Mucosa of rectum (tissue), 2 donors: ENCODE measurements around the gene CCDC78.
"Not testable (repeated sequence)": the region's sequence is repeated elsewhere in the genome, so short reads cannot be mapped to it uniquely, and the experiment has no call there.

Experiments used
- H3K27ac ChIP-seq, 2 donors: one replicate each; pipeline ENCODE4 v1.7.0; 2013; ENCODE audit warnings: inconsistent platforms in 2 of 2, low read depth in 2 of 2, low read length in 2 of 2
- H3K27me3 ChIP-seq, 2 donors: one replicate each; pipeline ENCODE4 v1.7.0; 2013; ENCODE audit warnings: low read length in 2 of 2; ENCODE audit not compliant: control insufficient read depth in 2 of 2, insufficient read depth in 2 of 2
- H3K36me3 ChIP-seq, 2 donors: one replicate each; pipeline ENCODE4 v1.7.0; 2013; ENCODE audit warnings: low read length in 2 of 2; ENCODE audit not compliant: control insufficient read depth in 2 of 2, insufficient read depth in 2 of 2
- H3K4me1 ChIP-seq, 2 donors: one replicate each; pipeline ENCODE4 v1.7.0; 2013; ENCODE audit warnings: low read length in 2 of 2, mild to moderate bottlenecking in 1 of 2; ENCODE audit not compliant: control insufficient read depth in 2 of 2, insufficient read depth in 2 of 2
- H3K4me3 ChIP-seq, 2 donors: one replicate each; pipeline ENCODE4 v1.7.0; 2013; ENCODE audit warnings: low read length in 2 of 2
- H3K9ac ChIP-seq, 2 donors: one replicate each; pipeline ENCODE4 v1.7.0; 2013; ENCODE audit warnings: low read length in 2 of 2, low read depth in 1 of 2, mild to moderate bottlenecking in 1 of 2
- H3K9me3 ChIP-seq, 2 donors: one replicate each; pipeline ENCODE4 v1.7.0; 2013; ENCODE audit warnings: low read length in 2 of 2; ENCODE audit not compliant: control insufficient read depth in 2 of 2
- donor health status: healthy.
- donor health status: Normal muscosa, but diverticular disease.

Gene CCDC78

DNA sequence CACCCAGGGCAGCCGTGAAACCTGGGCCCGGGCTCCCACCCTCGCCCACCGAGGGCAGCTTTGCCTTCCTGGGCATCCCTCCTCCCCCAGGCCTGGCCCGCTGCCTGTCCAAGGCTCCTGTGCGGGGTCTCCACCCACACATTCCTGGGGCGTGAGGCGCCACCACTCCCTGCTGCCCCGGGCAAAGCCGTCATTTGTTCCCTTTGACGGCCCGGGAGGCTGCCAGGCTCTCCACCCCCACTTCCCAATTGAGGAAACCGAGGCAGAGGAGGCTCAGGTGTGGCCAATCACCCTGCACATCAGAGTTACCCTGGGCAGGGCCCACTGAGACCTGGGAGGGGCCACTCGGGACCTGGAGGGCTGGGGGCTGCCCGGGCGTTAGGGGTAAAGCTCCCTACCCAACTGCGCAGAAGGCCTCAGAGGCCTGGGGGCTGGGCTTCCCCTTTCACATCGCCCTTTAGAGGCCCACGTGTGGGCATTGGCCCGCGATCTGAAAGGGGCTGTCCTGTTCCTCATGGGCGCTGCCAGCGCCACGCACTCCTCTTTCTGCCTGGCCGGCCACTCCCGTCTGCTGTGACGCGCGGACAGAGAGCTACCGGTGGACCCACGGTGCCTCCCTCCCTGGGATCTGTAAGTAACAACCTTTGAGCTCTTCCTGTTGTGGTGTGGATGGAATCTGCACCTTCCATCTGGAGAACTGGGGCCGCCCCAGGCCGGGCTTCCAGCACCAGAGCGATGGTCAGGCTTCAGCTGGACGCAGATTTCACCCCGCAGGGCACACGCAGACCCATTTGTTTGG is 34.5 kb upstream of the CCDC78 start, which contains the start of gene MSLN:
MSLN (plus strand) TSS at position 190 of the 799 bp plus-strand sequence. CDS start 1,947 bp downstream, outside the sequence.
- Histone ChIP-seq H3K4me1 (no peaks in the 10 kb centered on the region), H3K4me3 (no peak within 1 kb of the TSS), H3K27me3 (peaks cover 4 to 12% of the 10 kb centered on the region in 2 donors), H3K27ac (no peak within 1 kb of the TSS), H3K9me3 (no peaks in the 10 kb centered on the region), H3K36me3 (no peaks in the 10 kb centered on the region), H3K9ac (no peak within 1 kb of the TSS)

DNA sequence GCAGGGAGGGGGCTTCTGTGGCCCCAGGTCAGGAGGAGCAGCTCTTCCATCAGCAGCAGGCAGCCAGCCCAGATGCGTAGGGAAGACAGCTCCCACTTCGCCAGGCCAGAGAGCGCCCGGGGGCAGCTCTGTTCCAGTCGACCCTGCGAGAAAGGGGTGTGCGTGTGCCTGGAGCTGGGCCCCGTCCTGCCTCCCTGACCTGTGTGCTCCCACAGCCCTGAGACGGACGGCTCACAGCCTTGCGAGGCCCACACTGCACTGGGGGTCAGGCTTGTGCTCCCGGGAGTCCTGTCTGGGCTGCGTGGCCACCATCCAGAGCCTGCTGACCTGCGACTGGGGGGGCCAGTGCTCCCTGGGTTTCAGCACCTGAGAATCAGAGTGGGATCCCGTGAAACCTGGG is 33.8 kb upstream of the CCDC78 start:
- Histone ChIP-seq H3K4me3 (no peak overlapping the region), H3K9me3 (no peaks in the 10 kb centered on the region), H3K4me1 (no peaks in the 10 kb centered on the region), H3K36me3 (no peaks in the 10 kb centered on the region), H3K27ac (no peak overlapping the region), H3K27me3 (peaks cover 4 to 12% of the 10 kb centered on the region in 2 donors), H3K9ac (no peak overlapping the region)

DNA sequence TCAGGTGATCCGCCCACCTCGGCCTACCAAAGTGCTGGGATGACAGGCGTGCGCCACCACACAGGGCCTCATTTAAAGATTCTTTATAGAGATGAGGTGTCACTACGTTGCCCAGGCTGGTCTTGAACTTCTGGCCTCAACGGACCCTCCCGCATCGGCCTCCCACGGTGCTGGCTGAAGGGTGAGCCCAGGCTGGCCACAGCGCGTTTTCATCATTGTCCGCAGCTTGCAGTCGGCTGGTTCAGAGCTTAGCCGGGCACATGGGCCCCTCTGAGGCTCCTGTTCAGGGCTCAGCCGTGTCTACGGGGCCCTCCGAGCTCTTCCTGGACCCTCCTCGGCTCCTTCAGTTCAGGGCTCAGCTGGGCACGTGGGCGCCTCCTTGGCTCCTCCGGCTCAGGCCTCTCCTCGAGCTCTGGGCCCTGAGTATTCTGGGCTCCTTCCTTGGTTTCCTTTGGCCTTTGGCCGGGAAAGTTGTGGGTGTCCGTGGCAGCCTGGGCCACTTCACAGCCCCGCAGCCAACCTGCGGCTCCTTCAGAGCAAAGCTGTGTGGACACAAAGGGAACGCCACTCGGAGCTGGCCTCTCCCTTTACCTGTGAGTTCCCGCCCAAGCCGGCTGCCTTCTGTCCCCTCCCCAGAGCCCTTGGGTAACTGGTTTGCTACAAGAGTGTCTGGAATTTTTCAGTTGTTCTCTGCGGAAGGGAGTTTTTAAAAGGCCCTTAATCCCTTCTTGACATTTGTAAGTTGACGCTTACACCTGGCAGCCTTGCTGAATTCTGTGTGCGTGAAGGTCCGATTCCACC is 33.1 kb upstream of the CCDC78 start:
- Histone ChIP-seq H3K36me3 (no peaks in the 10 kb centered on the region), H3K4me3 (no peak overlapping the region), H3K4me1 (no peaks in the 10 kb centered on the region), H3K27ac (no peak overlapping the region), H3K9ac (no peak overlapping the region), H3K9me3 (no peaks in the 10 kb centered on the region), H3K27me3 (peaks cover 6 to 12% of the 10 kb centered on the region in 2 donors)

DNA sequence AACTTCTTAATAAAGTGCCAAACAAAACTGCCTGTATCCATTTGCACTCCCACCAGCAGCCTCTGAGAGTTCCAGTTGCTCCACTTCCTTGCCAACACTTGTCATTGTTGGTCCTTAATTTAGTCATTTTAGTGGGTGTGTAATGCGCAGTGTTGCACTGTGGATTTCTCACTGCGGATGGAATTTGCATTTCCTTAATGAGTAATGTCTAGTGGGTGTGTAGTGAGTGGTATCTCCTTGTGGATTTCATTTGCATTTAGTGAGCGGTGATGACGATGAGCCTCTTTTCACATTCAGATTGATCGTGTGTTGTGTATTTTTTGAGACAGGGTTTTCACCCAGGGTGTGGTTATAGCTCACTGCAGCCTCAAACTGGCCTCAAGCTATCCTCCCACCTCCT is 30.2 kb upstream of the CCDC78 start:
- Histone ChIP-seq H3K36me3 (no peaks in the 10 kb centered on the region), H3K4me1 (no peaks in the 10 kb centered on the region), H3K27me3 (peaks cover 15 to 16% of the 10 kb centered on the region in 2 donors), H3K4me3 (no peak overlapping the region), H3K27ac (no peak overlapping the region), H3K9ac (no peak overlapping the region), H3K9me3 (no peaks in the 10 kb centered on the region)

DNA sequence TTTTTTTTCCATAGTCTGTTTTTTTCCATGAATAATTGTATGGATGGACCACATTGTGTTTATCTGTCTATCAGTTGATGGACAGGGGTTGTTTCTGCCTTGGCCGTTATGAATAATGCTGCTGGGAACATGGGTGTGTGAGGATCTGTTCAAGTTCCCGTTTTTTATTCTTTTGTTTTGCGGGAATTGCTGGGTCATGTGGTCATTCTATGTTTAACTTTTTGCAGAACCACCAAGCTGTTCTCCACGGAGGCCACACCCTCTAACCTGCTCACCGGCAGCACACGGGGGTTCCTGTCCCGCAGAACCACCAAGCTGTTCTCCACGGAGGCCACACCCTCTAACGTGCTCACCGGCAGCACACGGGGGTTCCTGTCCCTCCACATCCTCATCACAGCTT is 28.4 kb upstream of the CCDC78 start:
- H3K4me3 ChIP-seq: no peak overlapping the region
- H3K36me3 ChIP-seq: no peaks in the 10 kb centered on the region
- H3K27me3 ChIP-seq: peaks cover 10 to 16% of the 10 kb centered on the region in 2 donors
- H3K9me3 ChIP-seq: no peaks in the 10 kb centered on the region
- no peak overlapping the region for H3K9ac ChIP-seq
- no peaks in the 10 kb centered on the region for H3K4me1 ChIP-seq
- H3K27ac ChIP-seq: no peak overlapping the region

DNA sequence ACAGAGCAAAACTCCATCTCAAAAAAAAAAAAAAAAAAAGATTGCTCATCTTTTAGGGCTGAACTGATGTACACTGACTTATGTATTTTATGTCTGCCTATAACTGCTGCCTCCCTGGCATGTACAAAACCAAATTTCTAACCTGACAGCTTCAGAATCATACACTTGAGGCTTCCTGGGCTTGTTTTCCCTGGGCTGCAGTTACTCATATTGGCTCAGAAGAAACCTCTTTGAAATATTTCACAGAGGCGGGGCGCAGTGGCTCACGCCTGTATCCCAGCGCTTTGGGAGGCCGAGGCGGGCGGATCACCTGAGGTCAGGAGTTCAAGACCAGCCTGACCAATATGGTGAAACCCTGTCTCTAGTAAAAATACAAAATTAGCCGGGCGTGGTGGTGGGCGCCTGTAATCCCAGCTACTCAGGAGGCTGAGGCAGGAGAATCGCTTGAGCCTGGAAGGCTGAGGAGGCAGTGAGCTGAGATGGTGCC is 27.9 kb upstream of the CCDC78 start:
- H3K9ac ChIP-seq, H3K27ac ChIP-seq, H3K4me1 ChIP-seq, H3K9me3 ChIP-seq, H3K36me3 ChIP-seq, H3K4me3 ChIP-seq: not testable (repeated sequence)
- peaks cover 10 to 16% of the 10 kb centered on the region in 2 donors for H3K27me3 ChIP-seq

DNA sequence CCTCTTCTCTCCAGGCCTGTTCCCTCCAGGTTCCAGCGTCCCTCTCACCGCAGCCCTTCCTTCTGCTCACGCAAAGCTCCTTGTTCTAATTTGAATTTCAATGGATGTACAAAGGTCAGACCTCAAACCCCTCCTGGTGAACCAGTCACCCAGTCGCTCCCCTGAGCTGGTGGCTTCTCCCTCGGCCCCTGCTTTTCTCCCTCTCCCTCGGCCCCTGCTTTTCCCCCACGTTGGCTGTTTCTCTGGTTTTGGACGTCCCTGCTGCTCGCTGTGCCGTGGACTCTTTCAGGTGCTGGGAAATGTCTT is 25.7 kb upstream of the CCDC78 start:
- H3K9me3 ChIP-seq: no peaks in the 10 kb centered on the region
- H3K36me3 ChIP-seq: no peaks in the 10 kb centered on the region
- H3K4me1 ChIP-seq: no peaks in the 10 kb centered on the region
- H3K27ac ChIP-seq: no peak overlapping the region
- no peak overlapping the region for H3K4me3 ChIP-seq
- peaks cover 10 to 16% of the 10 kb centered on the region in 2 donors for H3K27me3 ChIP-seq
- H3K9ac ChIP-seq: no peak overlapping the region

DNA sequence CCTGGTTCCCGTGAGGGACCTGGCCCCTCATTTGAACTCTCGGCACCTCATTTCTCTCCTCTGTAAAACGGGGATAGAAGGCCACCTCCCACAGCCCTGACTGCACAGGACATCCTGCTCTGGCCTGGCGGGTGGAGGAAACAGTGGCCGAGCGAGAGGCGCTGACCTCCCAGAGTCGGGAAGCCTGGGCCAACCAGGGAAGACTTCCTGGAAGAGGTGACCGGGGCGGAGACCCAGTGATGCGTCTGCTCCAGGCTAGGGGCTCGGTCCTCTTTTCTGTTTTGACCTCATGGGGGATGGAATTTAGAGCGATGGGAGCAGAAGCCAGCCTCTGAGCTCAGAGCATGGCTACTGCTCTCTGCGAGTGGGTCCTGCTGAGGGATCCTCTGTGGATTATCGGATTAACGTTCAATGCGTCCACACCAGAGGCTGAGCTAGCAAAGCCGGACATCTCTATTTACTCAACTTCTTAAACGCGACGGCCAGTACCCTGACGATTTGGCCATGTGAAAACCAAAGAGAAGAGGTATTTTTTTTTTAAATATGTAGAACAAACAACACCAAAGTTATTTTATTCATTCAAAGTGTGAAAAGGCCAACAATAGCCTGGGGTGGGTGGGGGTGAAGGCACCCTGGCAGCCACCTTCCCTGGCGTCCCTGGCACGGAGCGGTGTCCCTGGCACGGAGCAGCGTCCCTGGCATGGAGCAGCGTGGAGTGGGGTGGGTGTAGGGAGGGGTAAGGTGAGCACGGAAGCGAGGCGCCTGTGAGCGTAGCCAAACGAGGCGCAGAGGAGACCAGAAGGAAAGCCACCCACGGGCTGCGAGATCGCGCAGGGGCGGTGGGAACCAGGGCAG is 25.1 kb upstream of the CCDC78 start:
- no peak overlapping the region for H3K27ac ChIP-seq
- H3K4me1 ChIP-seq: no peaks in the 10 kb centered on the region
- no peaks in the 10 kb centered on the region for H3K36me3 ChIP-seq
- peaks cover 10 to 13% of the 10 kb centered on the region in 2 donors for H3K27me3 ChIP-seq
- no peak overlapping the region for H3K4me3 ChIP-seq
- H3K9ac ChIP-seq: no peak overlapping the region
- H3K9me3 ChIP-seq: no peaks in the 10 kb centered on the region

DNA sequence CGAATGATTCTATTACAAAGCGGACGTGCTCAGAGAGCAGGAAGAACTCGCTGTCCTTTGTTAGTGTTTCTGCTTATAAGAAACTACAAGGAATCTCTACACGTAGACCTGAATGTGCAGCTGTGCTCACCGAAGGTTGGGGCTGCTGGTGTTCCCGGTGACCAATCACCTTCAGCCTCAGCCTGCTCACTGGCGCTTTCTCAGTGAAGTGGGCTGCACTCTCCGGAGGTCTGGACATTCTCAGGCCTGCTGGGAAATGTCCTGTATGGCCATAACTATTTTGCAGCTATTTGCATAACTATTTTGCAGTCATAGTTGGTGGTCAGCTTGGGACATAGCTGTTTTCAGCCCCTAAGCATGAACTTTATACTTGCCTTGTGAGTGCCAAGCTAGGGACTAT is 24.2 kb upstream of the CCDC78 start:
- no peaks in the 10 kb centered on the region for H3K36me3 ChIP-seq
- peaks cover 10 to 12% of the 10 kb centered on the region in 2 donors for H3K27me3 ChIP-seq

More for the DNA sequence above, 24.2 kb upstream of the CCDC78 start:
- Histone ChIP-seq H3K4me3 (no peak overlapping the region), H3K27ac (no peak overlapping the region), H3K9ac (no peak overlapping the region), H3K9me3 (no peaks in the 10 kb centered on the region), H3K4me1 (no peaks in the 10 kb centered on the region)
